Esophagus muscularis mucosa (tissue), 4 donors: ENCODE data around the gene C5orf52. TPM values are rescaled to one million over a fixed set of nuclear protein-coding genes. Genes with fewer than 3 reads are reported as not detected.

ENCODE experiments used
- DNase-seq: peaks from one replicate; pipeline ENCODE4 v3.0.0-alpha.2; 2017; ENCODE audit errors: extremely low spot score
- H3K27ac ChIP-seq, 4 donors: fragments of 200-600 bp; sonication (generic); replicated peaks in 1 of 4; 1 replicate in 3 of 4; 2 replicates in 1 of 4; pipeline ENCODE4 v1.5.1; 2016 to 2019; ENCODE audit warnings: mild to moderate bottlenecking in 1 of 4
- H3K27me3 ChIP-seq, 4 donors: fragments of 200-600 bp; sonication (generic); one replicate each; pipeline versions ENCODE4 v1.5.1 to v1.6.0; 2016 to 2019
- H3K36me3 ChIP-seq, 4 donors: fragments of 200-600 bp; sonication (generic); one replicate each; pipeline ENCODE4 v1.5.1; 2016 to 2019
- H3K4me1 ChIP-seq, 4 donors: fragments of 200-600 bp; sonication (generic); one replicate each; pipeline ENCODE4 v1.5.1; 2016 to 2019
- H3K4me3 ChIP-seq, 4 donors: fragments of 200-600 bp; sonication (generic); 1 replicate in 2 of 4; 2 replicates in 2 of 4; pipeline ENCODE4 v1.5.1; 2016 to 2019; ENCODE audit warnings: mild to moderate bottlenecking in 4 of 4, moderate library complexity in 1 of 4
- H3K9me3 ChIP-seq, 4 donors: fragments of 200-600 bp; sonication (generic); 1 replicate in 3 of 4; 2 replicates in 1 of 4; pipeline ENCODE4 v1.5.1; 2016 to 2019
- EP300 ChIP-seq: sonication (generic); formaldehyde crosslinking; IDR thresholded peaks from one replicate; pipeline ENCODE4 v1.6.1; 2017; ENCODE audit warnings: antibody characterized with exemption
- POLR2A ChIP-seq: fragments of 450-650 bp; IDR thresholded peaks from one replicate; pipeline ENCODE4 v1.6.1; 2017; ENCODE audit warnings: antibody characterized with exemption, moderate library complexity, mild to moderate bottlenecking, low read depth
- POLR2AphosphoS5 ChIP-seq, 2 donors: sonication (generic); formaldehyde crosslinking; IDR thresholded peaks; one replicate each; pipeline ENCODE4 v1.6.1; 2017; ENCODE audit warnings: antibody characterized with exemption in 2 of 2
- WGBS: methylation state at CpG from one replicate; pipeline ENCODE4 v1.1.5; 2018; 5-methylcytosine and 5-hydroxymethylcytosine counted together
- intact Hi-C: fragments of 100-400 bp; cut with DNase I; formaldehyde crosslinking; loops from one replicate; pipeline ENCODE4 v1.15.1; 2023
- total RNA-seq, 4 donors: library from RNA; depleted of rRNA; stranded (reverse); fragments of >200 nt; gene quantifications; one replicate each; pipeline versions ENCODE4 v1.1.0 to v1.2.1, GENCODE V29; 2016
- TF ChIP-seq, protein P1 (sequence below), 3 experiments: fragments of 200-600 bp in 2 of 3; fragments of 450-650 bp in 1 of 3; sonication (generic) in 2 of 3; IDR thresholded peaks; one replicate each; pipeline ENCODE4 v1.5.1; 2017 to 2019; ENCODE audit warnings: antibody characterized with exemption in 3 of 3, mild to moderate bottlenecking in 2 of 3, moderate library complexity in 1 of 3

The C5orf52 gene
- total RNA-seq, 4 donors from 2014 or later: not detected

DNA sequence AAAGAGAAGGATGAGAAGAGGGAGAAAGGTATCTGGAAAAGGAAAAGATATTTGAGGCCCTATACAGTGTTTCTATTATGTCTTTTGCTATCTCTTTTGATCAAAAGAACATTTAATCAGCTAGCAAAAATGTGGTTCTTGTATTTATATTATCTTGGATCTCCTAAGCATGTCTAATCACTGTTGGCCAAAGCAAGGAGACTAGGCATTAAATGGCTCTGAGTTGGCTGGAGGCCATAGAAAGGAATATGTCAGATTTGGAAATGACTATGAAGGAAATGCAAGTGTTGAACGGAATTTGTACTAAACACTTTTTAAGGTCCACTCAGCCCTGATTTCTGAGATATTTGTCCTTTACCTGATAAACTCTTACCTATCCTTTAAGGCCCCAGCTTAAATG, 37.5 kb downstream of the C5orf52 start:
- no peak for DNase-seq
- H3K27ac ChIP-seq: no peak overlapping the region
- H3K4me1 ChIP-seq: peaks cover 0 to 14% (median 0%) of the 10 kb centered on the region in 4 donors
- H3K27me3 ChIP-seq: no peaks in the 10 kb centered on the region
- intact Hi-C loops: no loop called here
- H3K4me3 ChIP-seq: no peak overlapping the region
- no peaks in the 10 kb centered on the region for H3K36me3 ChIP-seq
- H3K9me3 ChIP-seq: no peaks in the 10 kb centered on the region
- TF ChIP-seq POLR2AphosphoS5 (IDR thresholded peaks at IDR 0.05) (no peak), POLR2A (no peak), EP300 (no peak)
- TF ChIP-seq, protein P1, sequence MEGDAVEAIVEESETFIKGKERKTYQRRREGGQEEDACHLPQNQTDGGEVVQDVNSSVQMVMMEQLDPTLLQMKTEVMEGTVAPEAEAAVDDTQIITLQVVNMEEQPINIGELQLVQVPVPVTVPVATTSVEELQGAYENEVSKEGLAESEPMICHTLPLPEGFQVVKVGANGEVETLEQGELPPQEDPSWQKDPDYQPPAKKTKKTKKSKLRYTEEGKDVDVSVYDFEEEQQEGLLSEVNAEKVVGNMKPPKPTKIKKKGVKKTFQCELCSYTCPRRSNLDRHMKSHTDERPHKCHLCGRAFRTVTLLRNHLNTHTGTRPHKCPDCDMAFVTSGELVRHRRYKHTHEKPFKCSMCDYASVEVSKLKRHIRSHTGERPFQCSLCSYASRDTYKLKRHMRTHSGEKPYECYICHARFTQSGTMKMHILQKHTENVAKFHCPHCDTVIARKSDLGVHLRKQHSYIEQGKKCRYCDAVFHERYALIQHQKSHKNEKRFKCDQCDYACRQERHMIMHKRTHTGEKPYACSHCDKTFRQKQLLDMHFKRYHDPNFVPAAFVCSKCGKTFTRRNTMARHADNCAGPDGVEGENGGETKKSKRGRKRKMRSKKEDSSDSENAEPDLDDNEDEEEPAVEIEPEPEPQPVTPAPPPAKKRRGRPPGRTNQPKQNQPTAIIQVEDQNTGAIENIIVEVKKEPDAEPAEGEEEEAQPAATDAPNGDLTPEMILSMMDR (IDR thresholded peaks at IDR 0.05): no peak
- 47% methylated on average over 1 of the region's 1 CpG for WGBS

DNA sequence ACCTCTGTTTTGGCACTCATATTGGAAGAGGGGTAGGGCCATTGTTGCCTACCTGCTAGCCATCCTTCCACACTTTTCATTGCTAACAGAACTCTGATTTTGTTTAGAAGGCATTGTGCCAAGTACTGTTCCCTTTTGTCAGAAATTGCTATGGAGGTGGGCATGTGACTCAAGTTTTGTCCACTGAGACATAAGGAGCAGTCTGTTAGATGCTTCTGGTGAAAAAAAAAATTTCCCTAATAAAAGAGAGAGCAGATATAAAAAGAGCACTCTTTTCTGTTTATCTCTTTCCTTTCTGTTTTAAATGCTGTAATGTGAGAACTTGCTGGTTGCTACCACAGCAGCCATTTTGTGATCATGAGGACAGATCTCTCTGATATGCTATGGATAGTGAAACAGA, 38.0 kb downstream of the C5orf52 start:
- no peak for DNase-seq
- TF ChIP-seq, protein P1 (IDR thresholded peaks at IDR 0.05): no peak
- no peak for TF ChIP-seq POLR2AphosphoS5 (IDR thresholded peaks at IDR 0.05)
- no peak for TF ChIP-seq POLR2A
- TF ChIP-seq EP300: no peak
- intact Hi-C loops: no loop called here
- Histone ChIP-seq H3K4me3 (no peak overlapping the region), H3K36me3 (no peaks in the 10 kb centered on the region), H3K27ac (no peak overlapping the region), H3K27me3 (no peaks in the 10 kb centered on the region), H3K4me1 (peaks cover 0 to 14% (median 0%) of the 10 kb centered on the region in 4 donors), H3K9me3 (no peaks in the 10 kb centered on the region)

DNA sequence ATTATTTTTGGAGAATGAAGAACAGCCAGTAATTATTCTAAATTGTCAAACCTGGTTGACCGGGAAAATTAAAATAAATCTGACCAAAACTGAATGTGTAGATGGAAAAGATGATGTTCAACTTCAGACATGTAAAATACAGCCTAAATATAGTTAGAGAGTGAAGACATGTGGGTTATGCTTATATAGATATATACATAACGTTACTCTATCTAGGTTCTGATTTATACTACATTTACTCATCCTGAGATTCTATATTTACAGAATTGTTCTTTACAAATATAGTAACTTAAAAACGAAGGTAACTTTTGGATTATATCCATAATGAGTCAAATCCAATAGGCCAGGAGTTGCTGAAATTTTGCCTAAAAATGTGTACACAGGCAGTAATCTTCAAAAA, 39.1 kb downstream of the C5orf52 start:
- no peak for DNase-seq
- Histone ChIP-seq H3K27me3 (no peaks in the 10 kb centered on the region), H3K36me3 (no peaks in the 10 kb centered on the region), H3K27ac (no peak overlapping the region), H3K4me1 (peaks cover 0 to 14% (median 0%) of the 10 kb centered on the region in 4 donors), H3K9me3 (no peaks in the 10 kb centered on the region), H3K4me3 (no peak overlapping the region)
- no peak for TF ChIP-seq POLR2AphosphoS5 (IDR thresholded peaks at IDR 0.05)
- TF ChIP-seq POLR2A: no peak
- TF ChIP-seq EP300: no peak
- TF ChIP-seq, protein P1 (IDR thresholded peaks at IDR 0.05): no peak
- 66% methylated on average over 3 of the region's 3 CpGs for WGBS
- intact Hi-C loops: loop anchor here (10.0 kb wide), 1 partner anchor 136 kb away; the partner anchor contains the start of gene ADAM19

DNA sequence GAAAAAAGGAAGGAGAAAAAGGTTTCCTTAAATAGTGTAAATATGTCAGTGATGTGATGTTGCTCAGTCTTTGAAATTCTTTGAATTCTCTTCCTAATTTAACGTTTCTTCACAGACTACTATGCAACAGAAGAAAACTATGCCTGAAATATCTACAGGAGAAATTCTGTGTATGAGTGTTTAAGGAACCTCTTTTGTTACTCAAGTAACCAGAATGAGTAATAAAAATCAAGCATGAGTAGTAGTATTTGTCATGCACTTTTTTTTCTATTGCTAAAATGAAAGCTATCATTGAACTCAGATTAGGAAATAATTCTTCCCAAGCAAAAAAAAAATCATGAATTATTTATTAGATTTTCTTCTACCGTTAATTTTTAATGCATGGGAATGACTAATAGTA, 39.5 kb downstream of the C5orf52 start:
- 35% methylated on average over 2 of the region's 2 CpGs for WGBS
- no peak for TF ChIP-seq POLR2AphosphoS5 (IDR thresholded peaks at IDR 0.05)
- no peak for TF ChIP-seq EP300
- TF ChIP-seq, protein P1 (IDR thresholded peaks at IDR 0.05): no peak
- TF ChIP-seq POLR2A: no peak
- no peaks in the 10 kb centered on the region for H3K36me3 ChIP-seq
- intact Hi-C loops: loop anchor here (10.0 kb wide), 1 partner anchor 136 kb away; the partner anchor contains the start of gene ADAM19
- DNase-seq: no peak
- no peaks in the 10 kb centered on the region for H3K27me3 ChIP-seq
- no peaks in the 10 kb centered on the region for H3K9me3 ChIP-seq
- H3K27ac ChIP-seq: no peak overlapping the region
- peaks cover 0 to 14% (median 0%) of the 10 kb centered on the region in 4 donors for H3K4me1 ChIP-seq
- no peak overlapping the region for H3K4me3 ChIP-seq
